Upper lobe of right lung (tissue), 1 donor: Measurements from ENCODE around the gene GNAT2. TPM values are rescaled to one million over a fixed set of nuclear protein-coding genes. Genes with fewer than 3 reads are reported as not detected.

Experiments
- ATAC-seq: fragments of 200-7000 bp; cut with Tn5 transposase; one replicate; pipeline ENCODE4 v1.9.1; 2020; ENCODE audit warnings: mild to moderate bottlenecking, moderate library complexity
- DNase-seq: peaks from one replicate; pipeline ENCODE4 v3.0.0-alpha.2; 2020
- H3K27ac ChIP-seq: fragments of 200-600 bp; one replicate; pipeline ENCODE4 v1.8.0; 2022
- H3K27me3 ChIP-seq: fragments of 200-600 bp; one replicate; pipeline ENCODE4 v1.8.0; 2022; ENCODE audit warnings: mild to moderate bottlenecking
- H3K36me3 ChIP-seq: fragments of 200-600 bp; one replicate; pipeline ENCODE4 v1.8.0; 2022
- H3K4me1 ChIP-seq: fragments of 200-600 bp; one replicate; pipeline ENCODE4 v1.8.0; 2022
- H3K4me3 ChIP-seq: fragments of 200-600 bp; one replicate; pipeline ENCODE4 v1.8.0; 2022; ENCODE audit warnings: mild to moderate bottlenecking
- H3K9me3 ChIP-seq: fragments of 200-600 bp; one replicate; pipeline ENCODE4 v1.8.0; 2022
- intact Hi-C: fragments of 100-400 bp; cut with DNase I; formaldehyde crosslinking; loops from one replicate; pipeline ENCODE4 v1.11.0; 2022
- total RNA-seq: library from RNA; stranded (reverse); fragmentation: NEBNext Ultra II Directional; extraction: Animal tissue kit (Norgen Biotek cat#: 25700); gene quantifications from one replicate; pipeline ENCODE4 v1.2.1, GENCODE V29; 2021
- TF ChIP-seq, protein P1 (sequence below): fragments of 200-600 bp; IDR thresholded peaks from one replicate; pipeline ENCODE4 v1.8.0; 2022; ENCODE audit warnings: antibody characterized with exemption
- donor health status: DM: no; HTN: yes; CAD: no; lungs with severe emphysema.

Gene GNAT2
- total RNA-seq, 1 donor from 2014 or later: not detected

DNA sequence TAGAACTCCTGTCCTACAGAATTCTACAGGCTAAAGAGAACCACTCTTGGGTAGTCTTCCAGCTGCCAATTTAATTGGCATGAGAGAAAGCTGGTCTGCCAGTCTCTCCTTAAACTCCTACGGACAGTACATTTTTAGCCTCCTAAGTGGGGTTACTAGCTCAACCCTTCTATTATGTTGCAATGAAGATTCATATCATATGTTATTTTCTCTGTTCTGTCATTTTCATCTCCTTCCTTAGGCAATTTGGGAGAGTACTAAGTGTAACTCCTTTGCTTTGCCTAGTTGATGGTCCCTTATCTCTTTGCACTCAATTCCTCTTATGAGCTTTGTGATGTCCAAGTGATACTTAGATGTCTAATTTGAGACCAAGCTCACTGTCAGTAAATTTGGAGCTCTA is 14.0 kb downstream of the GNAT2 start:
- no peaks in the 10 kb centered on the region for H3K36me3 ChIP-seq
- DNase-seq (no peak), ATAC-seq (no peak)
- no peaks in the 10 kb centered on the region for H3K27me3 ChIP-seq
- no peaks in the 10 kb centered on the region for H3K4me1 ChIP-seq
- H3K9me3 ChIP-seq: no peaks in the 10 kb centered on the region
- intact Hi-C loops: no loop called here
- no peak overlapping the region for H3K4me3 ChIP-seq
- H3K27ac ChIP-seq: no peak overlapping the region
- TF ChIP-seq, protein P1, sequence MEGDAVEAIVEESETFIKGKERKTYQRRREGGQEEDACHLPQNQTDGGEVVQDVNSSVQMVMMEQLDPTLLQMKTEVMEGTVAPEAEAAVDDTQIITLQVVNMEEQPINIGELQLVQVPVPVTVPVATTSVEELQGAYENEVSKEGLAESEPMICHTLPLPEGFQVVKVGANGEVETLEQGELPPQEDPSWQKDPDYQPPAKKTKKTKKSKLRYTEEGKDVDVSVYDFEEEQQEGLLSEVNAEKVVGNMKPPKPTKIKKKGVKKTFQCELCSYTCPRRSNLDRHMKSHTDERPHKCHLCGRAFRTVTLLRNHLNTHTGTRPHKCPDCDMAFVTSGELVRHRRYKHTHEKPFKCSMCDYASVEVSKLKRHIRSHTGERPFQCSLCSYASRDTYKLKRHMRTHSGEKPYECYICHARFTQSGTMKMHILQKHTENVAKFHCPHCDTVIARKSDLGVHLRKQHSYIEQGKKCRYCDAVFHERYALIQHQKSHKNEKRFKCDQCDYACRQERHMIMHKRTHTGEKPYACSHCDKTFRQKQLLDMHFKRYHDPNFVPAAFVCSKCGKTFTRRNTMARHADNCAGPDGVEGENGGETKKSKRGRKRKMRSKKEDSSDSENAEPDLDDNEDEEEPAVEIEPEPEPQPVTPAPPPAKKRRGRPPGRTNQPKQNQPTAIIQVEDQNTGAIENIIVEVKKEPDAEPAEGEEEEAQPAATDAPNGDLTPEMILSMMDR: no peak

GRCh38 chr1:109603229-109603628 is 16.2 kb downstream of the GNAT2 start:
- intact Hi-C loops: no loop called here
- H3K9me3 ChIP-seq: no peaks in the 10 kb centered on the region
- TF ChIP-seq, protein P1: no peak
- no peaks in the 10 kb centered on the region for H3K4me1 ChIP-seq
- no peaks in the 10 kb centered on the region for H3K27me3 ChIP-seq
- no peak overlapping the region for H3K27ac ChIP-seq
- DNase-seq (no peak), ATAC-seq (no peak)
- no peak overlapping the region for H3K4me3 ChIP-seq
- H3K36me3 ChIP-seq: peaks cover 7% of the 10 kb centered on the region

GRCh38 chr1:109598655-109599054 is 20.8 kb downstream of the GNAT2 start:
- Histone ChIP-seq H3K36me3 (peaks cover 37% of the 10 kb centered on the region), H3K4me1 (no peaks in the 10 kb centered on the region), H3K27ac (no peak overlapping the region), H3K27me3 (no peaks in the 10 kb centered on the region), H3K9me3 (no peaks in the 10 kb centered on the region), H3K4me3 (no peak overlapping the region)
- TF ChIP-seq, protein P1: no peak
- no peak for DNase-seq
- intact Hi-C loops: no loop called here
- ATAC-seq: no peak

DNA sequence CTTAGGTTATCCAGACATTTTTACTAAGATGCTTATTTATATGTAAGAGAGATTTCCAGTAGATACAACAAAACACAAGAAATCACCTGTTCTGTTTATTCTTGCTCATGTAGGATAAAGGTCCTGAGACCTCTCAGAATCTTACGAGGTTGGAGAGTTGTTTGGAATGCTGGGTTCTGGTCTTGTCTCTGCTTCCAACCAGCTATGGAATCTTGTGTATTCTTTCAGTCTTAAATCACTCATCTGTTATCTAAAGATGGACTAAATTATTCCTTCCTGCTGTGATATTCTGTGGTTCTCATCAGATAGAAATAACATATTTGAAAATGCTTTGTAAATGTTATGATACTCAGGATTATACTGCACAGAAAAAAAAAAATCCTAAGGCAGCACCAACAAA is 21.3 kb downstream of the GNAT2 start:
- Histone ChIP-seq H3K36me3 (peaks cover 42% of the 10 kb centered on the region), H3K27me3 (no peaks in the 10 kb centered on the region), H3K27ac (no peak overlapping the region), H3K9me3 (no peaks in the 10 kb centered on the region), H3K4me1 (no peaks in the 10 kb centered on the region), H3K4me3 (no peak overlapping the region)
- no peak for ATAC-seq
- TF ChIP-seq, protein P1: no peak
- intact Hi-C loops: no loop called here
- no peak for DNase-seq

DNA sequence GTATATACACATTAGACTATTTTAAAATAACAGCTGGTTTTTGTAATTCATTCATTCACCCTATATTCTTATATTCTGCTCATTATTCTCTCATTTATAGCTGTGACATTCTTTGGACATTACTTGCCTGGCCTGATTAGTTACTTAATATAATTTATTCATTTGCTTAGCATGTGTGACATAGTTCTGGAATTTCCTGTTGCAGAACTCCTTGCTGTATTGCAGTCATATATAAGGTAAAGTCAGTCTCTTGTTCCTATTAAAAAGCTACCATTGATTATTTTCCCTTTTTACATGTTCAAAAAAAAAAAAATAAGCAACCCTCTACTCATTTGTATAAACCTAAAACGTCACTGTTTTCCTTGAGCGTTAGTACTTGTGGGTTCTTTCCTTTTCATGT is 23.9 kb downstream of the GNAT2 start:
- Histone ChIP-seq H3K36me3 (peaks cover 61% of the 10 kb centered on the region), H3K9me3 (no peaks in the 10 kb centered on the region), H3K4me3 (no peak overlapping the region), H3K27ac (no peak overlapping the region), H3K27me3 (no peaks in the 10 kb centered on the region), H3K4me1 (no peaks in the 10 kb centered on the region)
- TF ChIP-seq, protein P1: no peak
- DNase-seq (no peak), ATAC-seq (no peak)
- intact Hi-C loops: no loop called here

- H3K4me1 ChIP-seq: no peaks in the 10 kb centered on the region
- H3K9me3 ChIP-seq: no peaks in the 10 kb centered on the region
- ATAC-seq (no peak), DNase-seq (no peak)
- no peak overlapping the region for H3K4me3 ChIP-seq
- intact Hi-C loops: no loop called here
- peaks cover 75% of the 10 kb centered on the region for H3K36me3 ChIP-seq
- H3K27ac ChIP-seq: no peak overlapping the region
- TF ChIP-seq, protein P1: no peak
- H3K27me3 ChIP-seq: no peaks in the 10 kb centered on the region
Measured at GRCh38 chr1:109592916-109593315, 26.5 kb downstream of the GNAT2 start.
